Stimulated activated CD8-positive, alpha-beta memory T cell treated with anti-CD3 and anti-CD28 coated beads, Interleukin-7, amount 100 ng/mL, for 1 hour (primary cell): Measurements from ENCODE around the gene PRKCH.
"Not testable (repeated sequence)": the region's sequence is repeated elsewhere in the genome, so short reads cannot be mapped to it uniquely, and the experiment has no call there.

Experiments
- DNase-seq, 2 donors: peaks; one replicate each; pipeline ENCODE4 v3.0.0-alpha.2; 2020; ENCODE audit warnings: low read depth in 2 of 2

PRKCH gene

GRCh38 chr14:61308198-61308597 lies 13.2 kb upstream of the PRKCH start:
- DNase-seq: no peak

- DNase-seq: not testable (repeated sequence)
These were observed 12.7 kb upstream of the PRKCH start for GRCh38 chr14:61308701-61309100.

- no peak for DNase-seq
These were observed 6.1 kb upstream of the PRKCH start for GRCh38 chr14:61315313-61315712.

- DNase-seq: no peak
These were observed 2.3 kb upstream of the PRKCH start for GRCh38 chr14:61319086-61319485.

- no peak for DNase-seq
These were observed 1.7 kb upstream of the PRKCH start for GRCh38 chr14:61319706-61320105.

GRCh38 chr14:61320170-61320569 lies 1.2 kb upstream of the PRKCH start:
- DNase-seq: not testable (repeated sequence)

- DNase-seq: no peak
These were observed 484 bp upstream of the PRKCH start for GRCh38 chr14:61320806-61321384.

- no peak for DNase-seq
These were observed 826 bp downstream of the PRKCH start for GRCh38 chr14:61322011-61322798.

GRCh38 chr14:61322799-61323290 lies 1.5 kb downstream of the PRKCH start:
- no peak for DNase-seq

GRCh38 chr14:61323970-61324369 lies 2.6 kb downstream of the PRKCH start:
- DNase-seq: no peak

GRCh38 chr14:61325166-61325565 lies 3.8 kb downstream of the PRKCH start:
- DNase-seq: no peak

- DNase-seq: no peak
These were observed 4.8 kb downstream of the PRKCH start for GRCh38 chr14:61326146-61326545.

GRCh38 chr14:61326847-61327246 lies 5.5 kb downstream of the PRKCH start:
- no peak for DNase-seq

GRCh38 chr14:61328626-61329262 lies 7.4 kb downstream of the PRKCH start:
- no peak for DNase-seq

- DNase-seq: no peak
These were observed 8.2 kb downstream of the PRKCH start for GRCh38 chr14:61329478-61330051.

- DNase-seq: no peak
These were observed 9.1 kb downstream of the PRKCH start for GRCh38 chr14:61330511-61330910.

GRCh38 chr14:61331992-61332657 lies 10.7 kb downstream of the PRKCH start:
- DNase-seq: no peak

GRCh38 chr14:61332658-61333029 lies 11.3 kb downstream of the PRKCH start:
- no peak for DNase-seq

- DNase-seq: no peak
These were observed 11.7 kb downstream of the PRKCH start for GRCh38 chr14:61333087-61333486.

GRCh38 chr14:61334197-61334701 lies 12.9 kb downstream of the PRKCH start:
- DNase-seq: no peak

- DNase-seq: no peak
These were observed 13.7 kb downstream of the PRKCH start for GRCh38 chr14:61335049-61335448.
